HG02884 (cell line): ENCODE results near the gene RNPEPL1.

Source experiments
- ATAC-seq: cut with Tn5 transposase; IDR thresholded peaks from one replicate; pipeline ENCODE4 v1.9.1; 2021; ENCODE audit warnings: mild to moderate bottlenecking, moderate library complexity; ENCODE audit not compliant: unreplicated experiment

RNPEPL1 gene

DNA sequence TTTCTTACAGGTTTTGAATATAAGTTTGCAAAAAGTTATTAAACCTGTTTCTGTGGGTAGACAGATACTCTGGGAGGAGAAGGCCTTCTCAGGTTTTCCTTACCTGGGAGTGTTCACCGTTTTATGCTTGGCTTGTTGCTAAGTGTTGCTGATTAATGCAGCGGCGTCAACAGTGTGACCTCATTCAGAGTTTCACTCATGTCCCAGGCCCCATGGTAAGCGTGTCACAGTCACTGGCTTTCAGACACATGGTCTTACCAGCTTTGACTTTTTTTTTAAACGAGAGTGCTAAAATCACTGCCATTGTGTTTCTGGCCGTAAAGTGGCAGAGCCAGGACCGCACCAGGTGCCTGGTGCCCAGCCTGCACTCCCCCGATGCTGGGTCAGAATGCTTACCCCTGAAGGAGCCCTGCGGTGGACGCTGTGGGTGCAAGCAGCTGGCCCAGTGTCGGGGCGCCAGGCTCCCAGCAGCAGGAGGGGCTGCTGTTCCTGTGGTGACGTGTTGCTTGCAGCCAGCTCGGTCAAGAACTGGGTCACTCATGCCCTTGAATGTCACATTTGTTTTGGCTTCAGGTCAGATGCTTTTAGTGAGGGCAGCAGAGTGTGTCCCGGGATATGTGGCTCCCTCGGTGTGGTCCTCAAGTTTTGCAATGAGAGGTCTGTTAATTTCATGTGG lies 21.7 kb downstream of the RNPEPL1 start:
- ATAC-seq, result no peak

DNA sequence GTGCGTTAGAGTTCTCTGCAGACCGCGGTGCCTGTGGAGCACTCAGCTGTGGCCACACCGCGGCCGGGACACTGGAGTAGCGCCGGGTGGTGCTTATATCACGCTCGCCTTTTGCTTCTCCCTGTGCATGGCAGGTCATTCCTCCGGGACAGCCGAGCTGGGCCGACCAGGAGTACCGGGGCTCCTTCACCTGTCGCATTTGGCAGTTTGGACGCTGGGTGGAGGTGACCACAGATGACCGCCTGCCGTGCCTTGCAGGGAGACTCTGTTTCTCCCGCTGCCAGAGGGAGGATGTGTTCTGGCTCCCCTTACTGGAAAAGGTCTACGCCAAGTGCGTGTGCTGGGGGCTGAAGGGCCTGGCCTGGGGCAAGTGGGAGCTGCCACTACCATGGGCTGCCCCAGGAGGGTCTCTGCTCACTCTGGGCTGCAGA lies 22.4 kb downstream of the RNPEPL1 start:
- ATAC-seq, result no peak

DNA sequence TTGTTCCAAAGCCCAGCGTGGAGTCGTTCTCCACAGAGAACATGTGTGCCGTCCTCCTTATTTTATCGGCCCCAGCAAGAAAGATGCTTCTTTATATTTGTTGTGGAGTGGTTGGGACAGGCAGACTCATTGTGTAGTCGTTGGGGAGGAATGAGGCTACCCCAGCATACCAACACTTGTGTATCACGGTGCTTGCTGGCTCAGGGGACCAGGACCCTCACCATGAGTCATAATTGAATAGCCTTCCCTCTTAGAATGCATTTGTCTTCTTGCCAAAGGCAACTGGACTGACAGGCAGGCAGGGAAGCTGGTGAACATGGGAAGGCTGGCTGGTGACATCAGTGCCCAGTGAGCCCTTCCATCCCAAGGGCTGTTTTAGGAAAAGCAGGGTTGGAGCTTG lies 22.9 kb downstream of the RNPEPL1 start:
- ATAC-seq, result no peak

DNA sequence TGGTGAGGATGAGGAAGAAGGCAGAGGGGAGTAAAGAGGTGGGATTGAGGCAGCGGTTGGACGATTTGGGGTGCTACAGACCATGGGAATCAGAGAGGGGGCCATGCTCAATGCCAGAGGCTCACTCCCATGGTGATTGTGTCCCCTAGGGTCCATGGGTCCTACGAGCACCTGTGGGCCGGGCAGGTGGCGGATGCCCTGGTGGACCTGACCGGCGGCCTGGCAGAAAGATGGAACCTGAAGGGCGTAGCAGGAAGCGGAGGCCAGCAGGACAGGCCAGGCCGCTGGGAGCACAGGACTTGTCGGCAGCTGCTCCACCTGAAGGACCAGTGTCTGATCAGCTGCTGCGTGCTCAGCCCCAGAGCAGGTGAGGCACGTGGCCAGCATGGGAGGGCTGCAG lies 23.5 kb downstream of the RNPEPL1 start:
- no peak for ATAC-seq

DNA sequence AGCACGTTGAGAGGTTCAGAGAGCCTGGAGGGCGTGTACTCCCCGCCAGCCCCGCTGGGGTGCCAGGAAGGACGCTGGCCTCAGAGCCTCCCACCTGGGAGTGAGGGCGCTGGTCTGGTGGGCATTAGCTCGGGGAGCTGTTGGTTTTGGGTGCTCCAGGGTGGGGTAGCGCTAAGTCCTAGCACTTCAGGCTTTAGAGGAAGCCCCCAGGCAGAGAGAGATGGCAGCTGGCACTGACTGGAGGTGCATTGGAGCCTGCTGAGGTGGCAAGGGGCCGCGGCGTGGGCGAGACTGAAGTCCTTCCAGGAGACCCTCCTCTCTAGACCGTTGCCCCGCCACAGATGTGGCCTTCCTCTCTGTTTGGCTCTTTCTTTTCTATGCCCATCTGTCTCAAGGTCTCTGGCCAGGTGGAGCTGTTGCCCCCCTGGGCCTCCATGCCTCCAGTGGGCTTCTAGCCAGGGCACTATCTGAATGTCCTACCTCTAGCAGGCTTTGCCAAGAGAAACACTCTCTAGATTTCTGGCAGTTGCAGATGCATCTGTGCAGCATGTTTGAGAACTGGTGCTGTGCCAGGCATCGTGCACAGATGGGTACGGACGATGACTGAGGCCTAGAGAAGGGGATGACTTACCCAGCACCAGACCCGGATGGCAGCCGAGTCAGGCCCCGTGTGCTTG lies 24.9 kb downstream of the RNPEPL1 start:
- ATAC-seq, result no peak

DNA sequence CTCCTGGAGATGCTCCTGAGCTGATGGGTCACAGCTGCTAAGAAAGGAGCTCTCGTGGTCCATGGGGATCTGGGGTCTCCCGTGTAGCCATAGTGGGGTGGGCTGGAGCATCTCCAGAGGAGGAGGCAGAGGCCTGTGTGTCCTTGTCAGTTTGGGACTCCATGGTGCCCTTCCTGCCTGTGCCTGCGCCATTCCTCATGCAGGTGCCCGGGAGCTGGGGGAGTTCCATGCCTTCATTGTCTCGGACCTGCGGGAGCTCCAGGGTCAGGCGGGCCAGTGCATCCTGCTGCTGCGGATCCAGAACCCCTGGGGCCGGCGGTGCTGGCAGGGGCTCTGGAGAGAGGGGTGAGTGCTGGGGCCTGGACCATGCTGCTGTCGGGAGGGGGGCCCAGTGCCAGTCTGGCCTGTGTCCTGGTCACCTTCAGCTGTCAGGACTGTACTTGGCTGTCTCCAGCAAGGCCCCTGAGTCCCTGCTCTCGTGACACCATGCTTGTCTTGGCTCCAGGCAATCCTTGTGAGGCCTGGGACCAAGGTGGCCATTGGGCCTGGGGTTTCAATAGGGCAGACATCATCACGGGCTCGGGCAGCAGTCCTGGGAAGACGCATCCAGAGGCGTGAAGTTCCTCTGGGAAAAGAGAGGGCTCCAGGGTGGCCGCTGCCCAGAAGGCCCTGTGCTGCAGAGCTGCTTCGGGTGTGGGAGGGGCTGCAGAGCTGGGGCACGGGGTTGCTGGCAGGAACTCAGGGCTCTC lies 25.6 kb downstream of the RNPEPL1 start:
- ATAC-seq, result no peak

DNA sequence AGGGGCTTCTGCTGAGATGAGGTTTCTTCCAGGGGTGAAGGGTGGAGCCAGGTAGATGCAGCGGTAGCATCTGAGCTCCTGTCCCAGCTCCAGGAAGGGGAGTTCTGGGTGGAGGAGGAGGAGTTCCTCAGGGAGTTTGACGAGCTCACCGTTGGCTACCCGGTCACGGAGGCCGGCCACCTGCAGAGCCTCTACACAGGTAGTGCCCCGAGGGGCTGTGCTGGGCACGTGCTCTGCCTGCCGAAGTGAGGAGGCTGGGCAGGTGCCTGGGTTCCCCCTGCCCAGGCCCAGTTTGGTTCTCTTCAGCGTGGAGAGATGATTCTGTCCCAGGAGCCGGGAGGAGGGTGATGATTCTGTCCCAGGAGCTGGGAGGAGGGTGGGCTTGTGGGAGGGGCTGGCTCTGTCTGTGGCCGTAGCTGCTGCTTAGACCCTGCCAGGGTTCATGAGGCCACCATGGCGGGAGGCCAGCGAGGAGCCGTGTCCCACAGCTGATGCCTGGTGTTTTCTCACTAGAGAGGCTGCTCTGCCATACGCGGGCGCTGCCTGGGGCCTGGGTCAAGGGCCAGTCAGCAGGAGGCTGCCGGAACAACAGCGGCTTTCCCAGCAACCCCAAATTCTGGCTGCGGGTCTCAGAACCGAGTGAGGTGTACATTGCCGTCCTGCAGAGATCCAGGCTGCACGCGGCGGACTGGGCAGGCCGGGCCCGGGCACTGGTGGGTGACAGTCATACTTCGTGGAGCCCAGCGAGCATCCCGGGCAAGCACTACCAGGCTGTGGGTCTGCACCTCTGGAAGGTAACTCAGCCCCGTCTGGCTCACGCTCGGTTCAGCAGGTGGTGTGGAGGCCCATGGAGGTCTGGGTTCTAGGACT lies 26.5 kb downstream of the RNPEPL1 start:
- ATAC-seq, result no peak

DNA sequence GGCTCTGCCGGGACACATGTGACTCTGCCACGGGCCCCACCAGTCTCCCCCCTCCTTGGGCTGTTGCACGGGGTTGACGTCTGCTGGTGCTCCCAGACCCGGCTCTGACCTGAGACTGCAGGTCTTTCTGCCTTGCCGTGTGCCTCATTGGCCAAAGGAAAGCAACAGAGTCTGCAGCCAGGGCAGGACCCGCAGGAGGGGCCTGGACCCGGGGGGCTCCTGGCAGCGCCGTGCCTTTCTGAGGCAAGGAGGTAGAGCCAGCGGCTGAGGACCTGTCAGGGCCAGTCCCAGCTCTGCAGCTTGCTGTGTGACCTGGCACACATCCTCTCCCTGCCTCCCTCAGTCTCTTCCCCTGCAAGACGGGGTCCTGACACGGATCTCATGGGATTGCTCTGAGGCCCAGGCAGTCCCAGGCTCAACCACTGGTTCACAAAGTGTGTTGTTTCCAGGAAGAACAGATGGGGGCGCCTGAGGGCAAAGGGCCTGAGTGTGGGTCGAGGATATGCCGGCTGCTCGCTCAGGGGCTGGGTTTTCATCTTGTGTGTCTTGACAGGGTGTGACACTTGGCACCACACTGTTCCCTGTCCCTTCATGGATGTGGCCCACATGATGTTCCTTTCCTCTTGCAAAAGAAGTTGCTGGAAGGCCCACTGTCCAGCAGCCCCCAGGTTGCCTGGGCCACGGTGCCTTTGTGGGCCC lies 27.2 kb downstream of the RNPEPL1 start:
- no peak for ATAC-seq

DNA sequence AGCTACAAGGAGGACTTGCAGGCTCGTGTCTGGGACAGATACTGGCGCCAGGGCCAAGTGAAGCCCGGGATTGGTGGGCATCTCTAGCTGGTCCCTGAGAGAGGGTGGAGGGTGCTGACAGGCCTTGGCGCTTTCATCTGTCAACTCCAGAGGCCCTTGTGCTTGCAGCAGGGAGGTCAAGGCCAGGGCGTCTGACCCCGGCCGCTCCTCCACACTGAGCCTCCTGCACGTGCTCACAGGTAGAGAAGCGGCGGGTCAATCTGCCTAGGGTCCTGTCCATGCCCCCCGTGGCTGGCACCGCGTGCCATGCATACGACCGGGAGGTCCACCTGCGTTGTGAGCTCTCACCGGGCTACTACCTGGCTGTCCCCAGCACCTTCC lies 27.8 kb downstream of the RNPEPL1 start:
- no peak for ATAC-seq

DNA sequence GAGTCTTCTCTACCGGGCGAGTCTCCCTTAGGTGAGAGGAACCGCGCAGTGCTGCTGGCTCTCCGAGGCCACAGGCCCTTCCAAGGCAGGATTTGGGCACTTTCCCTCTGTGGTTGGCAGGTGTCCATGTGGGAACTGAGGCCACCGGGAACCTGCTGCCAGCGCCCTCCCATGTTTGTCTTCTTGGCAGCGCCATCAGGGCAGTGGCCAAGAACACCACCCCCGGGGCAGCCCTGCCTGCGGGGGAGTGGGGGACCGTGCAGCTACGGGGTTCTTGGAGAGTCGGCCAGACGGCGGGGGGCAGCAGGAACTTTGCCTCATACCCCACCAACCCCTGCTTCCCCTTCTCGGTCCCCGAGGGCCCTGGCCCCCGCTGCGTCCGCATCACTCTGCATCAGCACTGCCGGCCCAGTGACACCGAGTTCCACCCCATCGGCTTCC lies 28.2 kb downstream of the RNPEPL1 start:
- no peak for ATAC-seq

DNA sequence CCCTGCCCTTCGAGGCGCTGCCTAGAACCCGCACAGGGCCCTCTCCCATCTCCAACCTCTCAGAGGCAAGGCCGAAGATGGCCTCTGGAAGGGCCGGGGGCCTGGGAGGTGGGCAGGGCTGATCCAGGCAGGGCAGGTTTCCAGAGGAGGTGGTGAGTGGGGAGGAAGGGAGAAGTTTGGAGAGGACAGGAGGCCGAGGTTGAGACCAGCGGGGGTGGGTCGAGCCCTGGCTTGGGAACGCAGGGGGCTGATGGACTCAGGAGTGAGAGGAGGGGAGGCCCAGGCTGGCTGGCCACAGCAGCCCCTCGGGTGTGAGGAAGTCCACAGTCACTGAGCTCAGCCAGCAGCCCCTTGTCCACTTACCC lies 28.8 kb downstream of the RNPEPL1 start:
- no peak for ATAC-seq

DNA sequence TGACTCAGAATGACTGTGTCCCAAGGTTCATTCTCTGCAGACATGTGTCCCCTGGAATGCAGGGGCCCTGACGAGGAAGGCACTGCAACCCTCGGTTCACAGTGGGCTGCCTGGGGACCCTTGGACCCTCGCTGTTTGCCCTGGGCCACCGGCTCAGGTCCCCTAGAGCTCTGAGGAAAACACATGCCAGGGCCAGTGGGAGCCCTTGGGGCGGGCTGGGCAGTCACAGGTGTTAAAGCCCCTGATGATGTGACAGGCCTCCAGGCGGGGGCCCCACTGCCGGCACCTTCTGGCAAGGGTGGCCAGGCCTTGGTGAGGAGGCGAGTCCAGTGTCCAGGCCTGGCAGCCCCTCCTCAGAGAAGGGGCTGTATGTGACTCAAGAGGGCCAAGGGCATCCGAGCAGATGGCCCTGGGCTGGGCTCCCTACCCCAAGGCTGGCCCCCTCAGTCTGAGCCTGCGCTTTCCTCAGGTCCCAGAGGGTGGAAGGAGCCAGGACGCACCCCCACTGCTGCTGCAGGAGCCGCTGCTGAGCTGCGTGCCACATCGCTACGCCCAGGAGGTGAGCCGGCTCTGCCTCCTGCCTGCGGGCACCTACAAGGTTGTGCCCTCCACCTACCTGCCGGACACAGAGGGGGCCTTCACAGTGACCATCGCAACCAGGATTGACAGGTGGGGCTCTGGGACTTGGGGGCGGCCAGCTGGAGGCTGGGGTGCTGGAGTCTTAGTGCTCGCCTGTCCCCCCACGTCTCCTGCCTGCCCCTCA lies 29.3 kb downstream of the RNPEPL1 start:
- no peak for ATAC-seq

DNA sequence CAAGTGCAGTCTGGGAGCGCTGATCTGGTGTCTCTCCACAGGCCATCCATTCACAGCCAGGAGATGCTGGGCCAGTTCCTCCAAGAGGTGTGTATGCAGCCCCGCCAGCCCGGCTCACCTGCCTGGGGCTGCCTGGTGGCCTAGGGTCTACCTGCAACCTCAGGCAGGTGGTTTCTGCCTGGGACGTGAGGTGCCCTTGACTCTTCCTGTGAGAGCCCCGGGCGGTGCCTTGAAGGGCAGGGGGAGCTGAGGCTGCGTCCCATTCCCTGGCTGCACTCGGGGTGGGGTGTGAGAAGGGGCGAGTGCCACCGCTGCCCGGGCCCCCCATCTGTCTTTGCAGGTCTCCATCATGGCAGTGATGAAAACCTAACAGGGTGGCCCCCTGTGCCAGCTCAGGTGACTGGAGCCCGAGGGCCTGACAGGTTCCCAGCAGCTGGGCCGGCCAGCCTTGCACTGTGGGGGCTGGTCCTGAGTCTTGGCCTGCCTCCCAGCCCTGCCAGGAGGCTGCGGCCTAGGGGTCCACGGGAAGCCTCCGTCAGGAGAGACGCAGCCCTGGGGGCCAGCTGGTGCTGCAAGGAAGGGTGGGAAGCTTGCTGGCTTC lies 30.1 kb downstream of the RNPEPL1 start:
- no peak for ATAC-seq

DNA sequence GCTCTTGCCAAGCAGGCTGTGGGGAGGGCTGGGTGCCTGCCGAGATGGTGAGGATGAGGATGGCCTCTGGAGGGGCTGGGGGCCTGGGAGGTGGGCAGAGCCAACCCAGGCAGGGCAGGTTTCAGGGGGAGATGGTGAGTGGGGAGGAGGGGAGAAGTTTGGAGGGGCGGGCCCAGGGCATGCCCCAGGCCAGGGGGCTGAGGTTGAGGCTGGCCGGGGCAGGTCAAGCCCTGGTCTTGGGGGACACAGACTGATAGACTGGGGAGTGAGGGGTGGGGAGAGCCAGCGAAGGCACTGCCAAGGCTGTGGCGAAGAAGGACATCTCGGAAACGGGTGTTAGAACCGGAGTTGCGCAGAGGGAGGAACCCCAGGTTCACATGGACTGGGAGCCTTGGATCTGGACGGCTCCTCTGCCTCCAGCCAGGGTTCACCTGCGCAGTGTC lies 30.9 kb downstream of the RNPEPL1 start:
- ATAC-seq, result no peak

DNA sequence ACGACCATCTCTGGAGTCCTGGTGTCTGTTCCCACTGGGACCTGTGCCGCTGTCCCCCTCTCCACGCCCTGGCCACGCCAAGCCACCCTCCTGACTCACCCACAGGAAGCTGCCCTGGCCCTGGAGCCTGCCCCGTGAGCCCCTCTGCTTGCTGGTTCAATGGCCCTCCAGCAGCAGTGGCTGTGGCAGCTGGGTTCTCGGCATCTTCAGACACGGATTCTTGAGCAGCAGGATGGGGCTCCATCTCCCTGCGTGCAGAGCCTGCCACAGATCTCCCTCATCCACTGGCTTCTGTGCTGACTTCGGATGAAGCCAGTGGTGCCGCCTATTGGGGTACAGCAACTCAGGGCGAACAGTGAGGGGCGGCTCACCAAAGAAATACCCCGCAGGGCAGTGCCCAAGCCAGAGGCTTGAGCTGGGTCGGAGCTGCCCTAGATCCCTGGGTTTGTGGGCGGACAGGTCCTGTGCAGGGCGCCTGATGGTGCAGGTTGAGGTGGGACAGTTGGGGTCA lies 32.2 kb downstream of the RNPEPL1 start:
- no peak for ATAC-seq

DNA sequence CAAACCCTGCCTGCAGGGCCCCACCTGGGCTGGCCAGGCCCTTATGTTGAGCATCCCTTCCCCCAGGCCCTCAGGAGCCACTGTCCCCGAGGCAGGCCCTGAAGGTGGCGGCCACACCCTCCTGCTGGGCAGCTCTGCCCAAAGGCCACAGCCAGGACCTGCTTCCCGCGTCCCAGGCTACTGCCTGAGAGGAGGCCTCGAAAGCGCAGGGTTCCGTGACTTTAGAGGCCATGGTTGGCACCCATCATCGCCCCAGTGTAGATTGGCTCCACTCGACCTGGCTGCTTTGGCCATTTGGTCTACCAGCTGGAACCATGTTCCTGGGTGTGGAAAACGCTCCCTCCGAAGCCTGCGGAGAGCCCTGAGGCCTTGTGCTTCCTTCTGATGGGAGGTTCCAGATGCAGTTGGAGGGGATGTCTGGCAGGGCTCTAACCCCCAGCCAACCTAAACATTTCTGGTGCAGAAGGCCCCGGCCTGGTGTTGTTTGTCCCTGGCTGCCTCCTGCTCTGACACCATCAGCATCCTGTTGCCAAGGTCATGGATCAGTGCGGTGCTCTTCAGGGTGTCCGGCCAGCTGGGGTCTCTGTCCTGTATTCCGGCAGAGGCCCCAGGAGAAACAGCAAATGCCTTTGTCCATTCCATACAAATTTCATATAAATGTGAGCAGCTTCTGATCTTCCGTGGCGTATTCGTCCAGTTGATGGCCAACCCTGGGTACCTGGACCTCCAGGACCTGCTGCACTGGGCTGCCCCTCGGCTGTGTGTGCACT lies 33.0 kb downstream of the RNPEPL1 start:
- no peak for ATAC-seq

DNA sequence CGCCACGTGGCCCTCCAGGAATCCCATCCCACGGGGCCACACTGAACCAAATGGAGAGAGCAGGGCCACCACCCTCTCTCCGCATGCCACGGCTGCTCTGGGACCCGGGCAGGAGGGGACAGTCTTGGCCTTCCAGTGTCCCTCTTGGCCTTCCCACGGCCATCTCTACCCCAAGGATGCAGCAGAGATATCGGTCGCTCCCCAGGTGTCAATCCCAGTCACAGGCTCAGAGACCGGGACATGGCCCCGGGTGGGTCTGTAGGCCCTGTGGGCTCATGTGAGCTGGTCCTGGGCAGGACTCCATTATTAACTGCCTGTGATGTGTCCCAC lies 33.5 kb downstream of the RNPEPL1 start:
- no peak for ATAC-seq

DNA sequence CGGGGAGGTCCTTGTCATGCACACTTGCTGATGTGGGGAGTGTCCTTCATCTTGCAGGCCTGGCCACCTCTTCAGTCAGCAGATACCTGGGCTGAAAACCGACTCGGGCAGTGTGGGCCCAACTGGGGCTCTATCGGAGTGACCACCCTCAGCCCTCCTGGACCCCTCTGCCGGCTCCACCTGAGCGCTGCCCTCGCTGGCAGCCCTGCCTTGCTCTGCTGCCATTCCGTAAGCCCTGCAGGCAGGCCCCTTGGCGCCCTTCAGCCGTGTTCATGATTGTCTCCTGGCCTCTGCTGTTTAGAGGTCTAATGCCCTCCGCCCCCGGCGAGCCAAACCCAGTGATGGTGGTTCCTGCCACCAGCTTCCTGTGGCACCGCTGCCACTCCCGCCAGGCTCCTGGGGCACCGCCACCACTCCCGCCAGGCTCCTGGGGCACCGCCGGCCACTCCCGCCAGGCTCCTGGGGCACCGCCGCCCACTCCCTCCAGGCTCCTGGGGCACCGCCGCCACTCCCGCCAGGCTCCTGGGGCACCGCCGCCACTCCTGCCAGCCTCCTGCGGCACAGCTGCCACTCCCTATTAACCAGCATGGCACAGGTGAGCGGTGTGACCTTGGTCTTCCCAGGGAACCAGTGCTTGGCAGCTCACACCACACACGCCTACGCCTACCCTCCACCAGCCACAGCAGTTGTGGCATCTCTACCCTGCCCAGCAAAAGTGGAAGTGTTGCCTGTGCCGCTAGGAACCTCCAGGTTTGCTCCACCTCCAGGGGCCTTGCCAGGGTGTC lies 34.2 kb downstream of the RNPEPL1 start:
- ATAC-seq, result no peak
